Caco-2 (cell line): Measurements from ENCODE around the gene HSD3B2. TPM values are rescaled to one million over a fixed set of nuclear protein-coding genes. Genes with fewer than 3 reads are reported as not detected.

Experiments used
- BruUV-seq: library from RNA; stranded (reverse); fragments of 400-500 nt; replicated peaks from 2 replicates; lab custom pipeline; 2021; lab: Mats Ljungman, UMichigan
- CTCF ChIA-PET: fragments of 300-600 bp; sonication (Branson Sonifier 250); formaldehyde crosslinking; loops from one replicate; lab custom pipeline; 2022; ENCODE audit warnings: antibody characterized with exemption; lab: Charles Lee
- POLR2A ChIA-PET: fragments of 300-600 bp; sonication (Branson Sonifier 250); formaldehyde crosslinking; loops from one replicate; lab custom pipeline; 2022; ENCODE audit warnings: antibody characterized with exemption; lab: Charles Lee
- DNase-seq, 2 experiments: peaks; one replicate each; pipeline versions ENCODE4 v3.0.0 to v3.0.0-alpha.2; 2020 to 2022
- H3K27me3 ChIP-seq: replicated peaks from 2 replicates; pipeline ENCODE4 v1.6.0; 2011; ENCODE audit warnings: low read length; ENCODE audit not compliant: control insufficient read depth, insufficient read depth
- H3K36me3 ChIP-seq: 2 replicates; pipeline ENCODE4 v1.5.1; 2011; ENCODE audit warnings: low read length; ENCODE audit not compliant: control insufficient read depth, insufficient read depth
- H3K4me1 ChIP-seq: fragments of 250-450 bp; sonication (Bioruptor Pico); 2 replicates; pipeline ENCODE4 v1.5.1; 2020; ENCODE audit warnings: mild to moderate bottlenecking
- H3K4me3 ChIP-seq: 2 replicates; pipeline ENCODE4 v1.5.1; 2011; ENCODE audit warnings: low read depth, mild to moderate bottlenecking, control low read depth, low read length
- H3K9me3 ChIP-seq: fragments of 250-450 bp; sonication (Bioruptor Pico); 2 replicates; pipeline ENCODE4 v1.5.1; 2020; ENCODE audit warnings: mild to moderate bottlenecking, moderate library complexity
- H3K27ac Mint-ChIP-seq: one replicate; pipeline ENCODE4 v1.8.0; 2022; ENCODE audit warnings: mixed read lengths; ENCODE audit not compliant: unreplicated experiment
- H3K27me3 Mint-ChIP-seq: one replicate; pipeline ENCODE4 v1.8.0; 2022; ENCODE audit warnings: mixed read lengths; ENCODE audit not compliant: insufficient read depth, unreplicated experiment
- H3K36me3 Mint-ChIP-seq: one replicate; pipeline ENCODE4 v1.8.0; 2022; ENCODE audit warnings: mild to moderate bottlenecking, mixed read lengths; ENCODE audit not compliant: insufficient read depth, unreplicated experiment
- H3K4me1 Mint-ChIP-seq: one replicate; pipeline ENCODE4 v1.8.0; 2022; ENCODE audit warnings: low read depth, mixed read lengths; ENCODE audit not compliant: unreplicated experiment
- H3K4me3 Mint-ChIP-seq: one replicate; pipeline ENCODE4 v1.8.0; 2022; ENCODE audit warnings: mild to moderate bottlenecking, moderate library complexity, mixed read lengths; ENCODE audit not compliant: unreplicated experiment
- H3K9me3 Mint-ChIP-seq: one replicate; pipeline ENCODE4 v1.8.0; 2022; ENCODE audit warnings: mixed read lengths; ENCODE audit not compliant: unreplicated experiment
- intact Hi-C: fragments of 100-400 bp; cut with micrococcal nuclease; formaldehyde crosslinking; loops from one replicate; pipeline ENCODE4 v1.10.0; 2022; ENCODE audit not compliant: unreplicated experiment
- total RNA-seq: library from RNA; stranded (reverse); gene quantifications from 2 replicates; pipeline ENCODE4 v1.2.3, GENCODE V29; 2022
- TF ChIP-seq, protein P1 (sequence below), 2 experiments: fragments of 200-600 bp in 1 of 2; IDR thresholded peaks; 1 replicate in 1 of 2; 2 replicates in 1 of 2; pipeline versions ENCODE4 v1.5.1 to v1.8.0; 2011 to 2022; ENCODE audit warnings: antibody characterized with exemption in 1 of 2, control low read depth in 1 of 2, inconsistent platforms in 1 of 2, low read depth in 1 of 2, low read length in 1 of 2, mild to moderate bottlenecking in 1 of 2, moderate library complexity in 1 of 2; ENCODE audit not compliant: insufficient read depth in 1 of 2, severe bottlenecking in 1 of 2, unreplicated experiment in 1 of 2

The HSD3B2 gene
- total RNA-seq, 1 experiment from 2014 or later, result not detected

DNA sequence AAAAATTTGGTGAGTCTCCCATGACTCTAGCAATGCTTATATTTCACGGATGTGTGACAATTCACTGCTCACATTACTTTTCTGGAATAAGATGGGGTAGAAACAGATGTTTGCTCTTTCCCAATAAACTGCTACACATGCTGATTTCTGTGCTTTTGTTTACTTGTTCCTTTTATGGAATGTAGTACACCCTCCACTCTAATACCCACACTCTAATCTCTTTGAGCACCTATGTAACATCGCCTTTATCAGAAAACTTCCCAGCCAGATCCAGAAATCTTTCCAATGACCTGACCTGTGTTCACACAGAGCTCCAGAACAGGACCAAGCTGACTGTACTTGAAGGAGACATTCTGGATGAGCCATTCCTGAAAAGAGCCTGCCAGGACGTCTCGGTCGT lies 4.2 kb downstream of the HSD3B2 start:
- TF ChIP-seq, protein P1, sequence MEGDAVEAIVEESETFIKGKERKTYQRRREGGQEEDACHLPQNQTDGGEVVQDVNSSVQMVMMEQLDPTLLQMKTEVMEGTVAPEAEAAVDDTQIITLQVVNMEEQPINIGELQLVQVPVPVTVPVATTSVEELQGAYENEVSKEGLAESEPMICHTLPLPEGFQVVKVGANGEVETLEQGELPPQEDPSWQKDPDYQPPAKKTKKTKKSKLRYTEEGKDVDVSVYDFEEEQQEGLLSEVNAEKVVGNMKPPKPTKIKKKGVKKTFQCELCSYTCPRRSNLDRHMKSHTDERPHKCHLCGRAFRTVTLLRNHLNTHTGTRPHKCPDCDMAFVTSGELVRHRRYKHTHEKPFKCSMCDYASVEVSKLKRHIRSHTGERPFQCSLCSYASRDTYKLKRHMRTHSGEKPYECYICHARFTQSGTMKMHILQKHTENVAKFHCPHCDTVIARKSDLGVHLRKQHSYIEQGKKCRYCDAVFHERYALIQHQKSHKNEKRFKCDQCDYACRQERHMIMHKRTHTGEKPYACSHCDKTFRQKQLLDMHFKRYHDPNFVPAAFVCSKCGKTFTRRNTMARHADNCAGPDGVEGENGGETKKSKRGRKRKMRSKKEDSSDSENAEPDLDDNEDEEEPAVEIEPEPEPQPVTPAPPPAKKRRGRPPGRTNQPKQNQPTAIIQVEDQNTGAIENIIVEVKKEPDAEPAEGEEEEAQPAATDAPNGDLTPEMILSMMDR (IDR thresholded peaks at IDR 0.05; ENCODE audit: insufficient read depth in 1 of 2, low read depth in 1 of 2, low read length in 1 of 2, severe bottlenecking in 1 of 2, unreplicated experiment in 1 of 2), result no peak
- CTCF ChIA-PET, result no interaction called here
- no TSS peak for BruUV-seq
- Histone ChIP-seq H3K27me3 (no peaks in the 10 kb centered on the region), H3K9me3 (no peaks in the 10 kb centered on the region), H3K4me1 (no peaks in the 10 kb centered on the region), H3K36me3 (no peaks in the 10 kb centered on the region), H3K4me3 (no peak overlapping the region)
- Mint-ChIP-seq H3K4me3 (no peak overlapping the region), H3K27me3 (peaks cover 3% of the 10 kb centered on the region), H3K36me3 (no peaks in the 10 kb centered on the region), H3K4me1 (no peaks in the 10 kb centered on the region), H3K27ac (no peak overlapping the region), H3K9me3 (no peaks in the 10 kb centered on the region)
- POLR2A ChIA-PET, result no interaction called here
- intact Hi-C loops, result no loop called here
- DNase-seq, result no peak

DNA sequence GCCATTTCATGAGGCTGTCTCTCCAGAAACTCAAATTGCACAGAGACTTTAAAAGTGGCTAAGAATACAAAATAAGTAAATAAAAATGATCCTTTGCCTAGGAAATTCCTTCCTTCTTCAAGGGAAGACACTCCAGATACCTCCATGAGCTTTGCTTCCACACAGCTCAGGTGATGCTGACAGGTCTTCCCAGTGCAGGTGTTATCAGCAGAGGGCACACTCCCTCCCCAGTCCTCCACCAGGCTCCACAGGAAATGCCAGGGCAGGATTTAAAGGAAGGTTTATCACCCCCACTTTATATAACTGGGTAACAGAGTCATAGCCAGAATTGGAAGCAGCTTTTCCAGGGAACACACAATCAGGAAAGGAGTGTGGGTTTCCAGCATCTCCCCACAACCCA lies 5.7 kb downstream of the HSD3B2 start:
- Histone ChIP-seq H3K9me3 (no peaks in the 10 kb centered on the region), H3K27me3 (no peaks in the 10 kb centered on the region), H3K4me1 (no peaks in the 10 kb centered on the region), H3K36me3 (no peaks in the 10 kb centered on the region), H3K4me3 (no peak overlapping the region)
- no peaks in the 10 kb centered on the region for H3K4me1 Mint-ChIP-seq
- CTCF ChIA-PET, result no interaction called here
- POLR2A ChIA-PET, result no interaction called here
- H3K9me3 Mint-ChIP-seq, result no peaks in the 10 kb centered on the region
- no peak for DNase-seq
- H3K27ac Mint-ChIP-seq, result no peak overlapping the region
- H3K36me3 Mint-ChIP-seq, result no peaks in the 10 kb centered on the region
- TF ChIP-seq, protein P1 (IDR thresholded peaks at IDR 0.05; ENCODE audit: insufficient read depth in 1 of 2, low read depth in 1 of 2, low read length in 1 of 2, severe bottlenecking in 1 of 2, unreplicated experiment in 1 of 2), result no peak
- intact Hi-C loops, result no loop called here
- H3K27me3 Mint-ChIP-seq, result peaks cover 3% of the 10 kb centered on the region
- BruUV-seq, result no TSS peak
- no peak overlapping the region for H3K4me3 Mint-ChIP-seq

- Mint-ChIP-seq H3K27me3 (no peaks in the 10 kb centered on the region), H3K4me1 (no peaks in the 10 kb centered on the region), H3K4me3 (no peak overlapping the region), H3K27ac (no peak overlapping the region), H3K36me3 (no peaks in the 10 kb centered on the region), H3K9me3 (no peaks in the 10 kb centered on the region)
- Histone ChIP-seq H3K36me3 (no peaks in the 10 kb centered on the region), H3K27me3 (no peaks in the 10 kb centered on the region), H3K4me1 (no peaks in the 10 kb centered on the region), H3K4me3 (no peak overlapping the region), H3K9me3 (no peaks in the 10 kb centered on the region)
- ChIA-PET CTCF (no interaction called here), POLR2A (no interaction called here)
- BruUV-seq, result no TSS peak
- DNase-seq, result no peak
- TF ChIP-seq, protein P1 (IDR thresholded peaks at IDR 0.05; ENCODE audit: insufficient read depth in 1 of 2, low read depth in 1 of 2, low read length in 1 of 2, severe bottlenecking in 1 of 2, unreplicated experiment in 1 of 2), result no peak
- intact Hi-C loops, result no loop called here
Observed at GRCh38 chr1:119422631-119423030, 7.7 kb downstream of the HSD3B2 start.
